Stomach smooth muscle (tissue), 2 donors: Measurements from ENCODE around the gene B4GALT7.
"Not testable (repeated sequence)": the region's sequence is repeated elsewhere in the genome, so short reads cannot be mapped to it uniquely, and the experiment has no call there.

ENCODE experiments used
- H3K27ac ChIP-seq: one replicate; pipeline ENCODE4 v1.7.0; 2013; ENCODE audit warnings: mild to moderate bottlenecking, low read length, inconsistent platforms
- H3K27me3 ChIP-seq, 2 donors: one replicate each; pipeline ENCODE4 v1.7.0; 2013; ENCODE audit warnings: low read length in 2 of 2; ENCODE audit not compliant: insufficient read depth in 2 of 2, control insufficient read depth in 1 of 2
- H3K36me3 ChIP-seq, 2 donors: one replicate each; pipeline ENCODE4 v1.7.0; 2013; ENCODE audit warnings: low read length in 2 of 2; ENCODE audit not compliant: control insufficient read depth in 2 of 2, insufficient read depth in 2 of 2
- H3K4me1 ChIP-seq: one replicate; pipeline ENCODE4 v1.7.0; 2013; ENCODE audit warnings: low read length; ENCODE audit not compliant: control insufficient read depth, insufficient read depth
- H3K4me3 ChIP-seq, 2 donors: one replicate each; pipeline ENCODE4 v1.7.0; 2013; ENCODE audit warnings: low read length in 2 of 2
- H3K9ac ChIP-seq, 2 donors: one replicate each; pipeline ENCODE4 v1.7.0; 2013; ENCODE audit warnings: low read length in 2 of 2, mild to moderate bottlenecking in 1 of 2
- H3K9me3 ChIP-seq, 2 donors: one replicate each; pipeline ENCODE4 v1.7.0; 2013; ENCODE audit warnings: low read length in 2 of 2; ENCODE audit not compliant: control insufficient read depth in 2 of 2
- donor health status: healthy.
- donor health status: Pancreatic carcinoma.

Gene B4GALT7

GRCh38 chr5:177609076-177610059 is 9.4 kb downstream of the B4GALT7 start:
- H3K9ac ChIP-seq, result no peak overlapping the region
- H3K4me3 ChIP-seq, result no peak overlapping the region
- no peak overlapping the region for H3K27ac ChIP-seq
- H3K4me1 ChIP-seq, result peaks cover 13% of the 10 kb centered on the region
- peaks cover 0 to 5% of the 10 kb centered on the region in 2 donors for H3K36me3 ChIP-seq
- H3K27me3 ChIP-seq, result no peaks in the 10 kb centered on the region
- no peaks in the 10 kb centered on the region for H3K9me3 ChIP-seq

- Histone ChIP-seq H3K4me1 (peaks cover 13% of the 10 kb centered on the region), H3K9ac (no peak overlapping the region), H3K36me3 (peaks cover 0 to 4% of the 10 kb centered on the region in 2 donors), H3K4me3 (no peak overlapping the region), H3K27ac (no peak overlapping the region), H3K27me3 (no peaks in the 10 kb centered on the region), H3K9me3 (no peaks in the 10 kb centered on the region)
Measured at GRCh38 chr5:177610131-177610769, 10.3 kb downstream of the B4GALT7 start.

GRCh38 chr5:177610770-177611445 is 11.0 kb downstream of the B4GALT7 start:
- Histone ChIP-seq H3K27me3 (no peaks in the 10 kb centered on the region), H3K36me3 (peaks cover 0 to 2% of the 10 kb centered on the region in 2 donors), H3K9ac (no peak overlapping the region), H3K9me3 (no peaks in the 10 kb centered on the region), H3K4me1 (peaks cover 13% of the 10 kb centered on the region), H3K27ac (no peak overlapping the region), H3K4me3 (no peak overlapping the region)

- Histone ChIP-seq H3K9ac (no peak overlapping the region), H3K36me3 (peaks cover 0 to 2% of the 10 kb centered on the region in 2 donors), H3K4me3 (no peak overlapping the region), H3K27me3 (no peaks in the 10 kb centered on the region), H3K27ac (no peak overlapping the region), H3K9me3 (no peaks in the 10 kb centered on the region), H3K4me1 (peaks cover 12% of the 10 kb centered on the region)
Measured at GRCh38 chr5:177611446-177612214, 11.7 kb downstream of the B4GALT7 start.

GRCh38 chr5:177612215-177612673 is 12.3 kb downstream of the B4GALT7 start:
- Histone ChIP-seq H3K27me3 (no peaks in the 10 kb centered on the region), H3K4me1 (peaks cover 7% of the 10 kb centered on the region), H3K4me3 (no peak overlapping the region), H3K9ac (no peak overlapping the region), H3K27ac (no peak overlapping the region), H3K9me3 (no peaks in the 10 kb centered on the region), H3K36me3 (peaks cover 0 to 2% of the 10 kb centered on the region in 2 donors)

GRCh38 chr5:177620560-177620959 is 20.6 kb downstream of the B4GALT7 start:
- H3K4me3 ChIP-seq, result no peak overlapping the region
- H3K9me3 ChIP-seq, result peaks cover 0 to 4% of the 10 kb centered on the region in 2 donors
- H3K4me1 ChIP-seq, result no peaks in the 10 kb centered on the region
- H3K27ac ChIP-seq, result no peak overlapping the region
- H3K36me3 ChIP-seq, result peaks cover 12 to 17% of the 10 kb centered on the region in 2 donors
- no peaks in the 10 kb centered on the region for H3K27me3 ChIP-seq
- no peak overlapping the region for H3K9ac ChIP-seq

GRCh38 chr5:177624172-177624571 is 24.2 kb downstream of the B4GALT7 start:
- H3K27ac ChIP-seq, H3K27me3 ChIP-seq, H3K36me3 ChIP-seq, H3K4me1 ChIP-seq, H3K9me3 ChIP-seq, H3K4me3 ChIP-seq, H3K9ac ChIP-seq: not testable (repeated sequence)

- H3K36me3 ChIP-seq, H3K27me3 ChIP-seq, H3K9me3 ChIP-seq, H3K9ac ChIP-seq, H3K27ac ChIP-seq, H3K4me1 ChIP-seq, H3K4me3 ChIP-seq: not testable (repeated sequence)
Measured at GRCh38 chr5:177630186-177630585, 30.3 kb downstream of the B4GALT7 start.

- H3K4me3 ChIP-seq, H3K4me1 ChIP-seq, H3K9ac ChIP-seq, H3K9me3 ChIP-seq, H3K27me3 ChIP-seq, H3K27ac ChIP-seq, H3K36me3 ChIP-seq: not testable (repeated sequence)
Measured at GRCh38 chr5:177634912-177635311, 35.0 kb downstream of the B4GALT7 start.

GRCh38 chr5:177645462-177645861 is 45.5 kb downstream of the B4GALT7 start:
- not testable (repeated sequence) for H3K9ac ChIP-seq, H3K9me3 ChIP-seq, H3K4me3 ChIP-seq, H3K27ac ChIP-seq, H3K4me1 ChIP-seq, H3K27me3 ChIP-seq, H3K36me3 ChIP-seq
